ENCODE measurements around the gene RALGAPA1.

DNA sequence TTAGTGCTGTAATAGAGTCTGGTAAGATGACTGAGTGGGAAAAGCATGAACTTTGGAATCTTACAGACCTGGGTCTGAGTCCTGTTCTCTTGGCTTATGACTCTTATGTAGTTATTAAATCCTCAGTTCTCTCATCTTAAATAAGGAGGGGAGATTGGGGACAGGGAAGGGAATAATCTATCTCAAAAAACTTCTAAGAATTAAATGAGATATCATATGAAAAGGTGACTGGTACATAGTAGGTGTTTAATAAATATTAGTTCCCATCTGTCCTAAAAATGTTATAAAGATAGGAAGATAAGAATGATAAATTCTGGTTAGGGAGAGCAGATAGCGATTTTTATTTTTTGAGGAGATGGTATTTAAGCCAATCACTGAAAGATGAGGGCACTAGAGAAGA, 156.1 kb downstream of the RALGAPA1 start:
- TF ChIP-seq, protein P1, sequence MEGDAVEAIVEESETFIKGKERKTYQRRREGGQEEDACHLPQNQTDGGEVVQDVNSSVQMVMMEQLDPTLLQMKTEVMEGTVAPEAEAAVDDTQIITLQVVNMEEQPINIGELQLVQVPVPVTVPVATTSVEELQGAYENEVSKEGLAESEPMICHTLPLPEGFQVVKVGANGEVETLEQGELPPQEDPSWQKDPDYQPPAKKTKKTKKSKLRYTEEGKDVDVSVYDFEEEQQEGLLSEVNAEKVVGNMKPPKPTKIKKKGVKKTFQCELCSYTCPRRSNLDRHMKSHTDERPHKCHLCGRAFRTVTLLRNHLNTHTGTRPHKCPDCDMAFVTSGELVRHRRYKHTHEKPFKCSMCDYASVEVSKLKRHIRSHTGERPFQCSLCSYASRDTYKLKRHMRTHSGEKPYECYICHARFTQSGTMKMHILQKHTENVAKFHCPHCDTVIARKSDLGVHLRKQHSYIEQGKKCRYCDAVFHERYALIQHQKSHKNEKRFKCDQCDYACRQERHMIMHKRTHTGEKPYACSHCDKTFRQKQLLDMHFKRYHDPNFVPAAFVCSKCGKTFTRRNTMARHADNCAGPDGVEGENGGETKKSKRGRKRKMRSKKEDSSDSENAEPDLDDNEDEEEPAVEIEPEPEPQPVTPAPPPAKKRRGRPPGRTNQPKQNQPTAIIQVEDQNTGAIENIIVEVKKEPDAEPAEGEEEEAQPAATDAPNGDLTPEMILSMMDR (conservative IDR thresholded peaks at IDR 0.05; ENCODE audit: low read depth in 2 of 2) = no peak
- TF ChIP-seq CREB1 (CRISPR knock-in tag; IDR thresholded peaks at IDR 0.05; ENCODE audit: low read depth) (no peak), EZH2 (IDR thresholded peaks at IDR 0.05; ENCODE audit: low read depth, unreplicated experiment) (no peak), STAT1 (IDR thresholded peaks at IDR 0.05; ENCODE audit: unreplicated experiment) (no peak), POLR2AphosphoS5 (IDR thresholded peaks at IDR 0.05; ENCODE audit: low read depth) (no peak), NANOG (IDR thresholded peaks at IDR 0.05; ENCODE audit: borderline replicate concordance) (no peak)
- TF ChIP-seq, protein P2, sequence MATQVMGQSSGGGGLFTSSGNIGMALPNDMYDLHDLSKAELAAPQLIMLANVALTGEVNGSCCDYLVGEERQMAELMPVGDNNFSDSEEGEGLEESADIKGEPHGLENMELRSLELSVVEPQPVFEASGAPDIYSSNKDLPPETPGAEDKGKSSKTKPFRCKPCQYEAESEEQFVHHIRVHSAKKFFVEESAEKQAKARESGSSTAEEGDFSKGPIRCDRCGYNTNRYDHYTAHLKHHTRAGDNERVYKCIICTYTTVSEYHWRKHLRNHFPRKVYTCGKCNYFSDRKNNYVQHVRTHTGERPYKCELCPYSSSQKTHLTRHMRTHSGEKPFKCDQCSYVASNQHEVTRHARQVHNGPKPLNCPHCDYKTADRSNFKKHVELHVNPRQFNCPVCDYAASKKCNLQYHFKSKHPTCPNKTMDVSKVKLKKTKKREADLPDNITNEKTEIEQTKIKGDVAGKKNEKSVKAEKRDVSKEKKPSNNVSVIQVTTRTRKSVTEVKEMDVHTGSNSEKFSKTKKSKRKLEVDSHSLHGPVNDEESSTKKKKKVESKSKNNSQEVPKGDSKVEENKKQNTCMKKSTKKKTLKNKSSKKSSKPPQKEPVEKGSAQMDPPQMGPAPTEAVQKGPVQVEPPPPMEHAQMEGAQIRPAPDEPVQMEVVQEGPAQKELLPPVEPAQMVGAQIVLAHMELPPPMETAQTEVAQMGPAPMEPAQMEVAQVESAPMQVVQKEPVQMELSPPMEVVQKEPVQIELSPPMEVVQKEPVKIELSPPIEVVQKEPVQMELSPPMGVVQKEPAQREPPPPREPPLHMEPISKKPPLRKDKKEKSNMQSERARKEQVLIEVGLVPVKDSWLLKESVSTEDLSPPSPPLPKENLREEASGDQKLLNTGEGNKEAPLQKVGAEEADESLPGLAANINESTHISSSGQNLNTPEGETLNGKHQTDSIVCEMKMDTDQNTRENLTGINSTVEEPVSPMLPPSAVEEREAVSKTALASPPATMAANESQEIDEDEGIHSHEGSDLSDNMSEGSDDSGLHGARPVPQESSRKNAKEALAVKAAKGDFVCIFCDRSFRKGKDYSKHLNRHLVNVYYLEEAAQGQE (IDR thresholded peaks at IDR 0.05; ENCODE audit: unreplicated experiment) = no peak
- TF ChIP-seq, protein P3, sequence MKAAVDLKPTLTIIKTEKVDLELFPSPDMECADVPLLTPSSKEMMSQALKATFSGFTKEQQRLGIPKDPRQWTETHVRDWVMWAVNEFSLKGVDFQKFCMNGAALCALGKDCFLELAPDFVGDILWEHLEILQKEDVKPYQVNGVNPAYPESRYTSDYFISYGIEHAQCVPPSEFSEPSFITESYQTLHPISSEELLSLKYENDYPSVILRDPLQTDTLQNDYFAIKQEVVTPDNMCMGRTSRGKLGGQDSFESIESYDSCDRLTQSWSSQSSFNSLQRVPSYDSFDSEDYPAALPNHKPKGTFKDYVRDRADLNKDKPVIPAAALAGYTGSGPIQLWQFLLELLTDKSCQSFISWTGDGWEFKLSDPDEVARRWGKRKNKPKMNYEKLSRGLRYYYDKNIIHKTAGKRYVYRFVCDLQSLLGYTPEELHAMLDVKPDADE (IDR thresholded peaks at IDR 0.05) = no peak

Data from GM23338 (cell line).